Mesothelial cell of epicardium (in vitro differentiated cells): ENCODE measurements around the gene SLC44A1. TPM values are rescaled to one million over a fixed set of nuclear protein-coding genes. Genes with fewer than 3 reads are reported as not detected.

ENCODE experiments used
- DNase-seq, 2 experiments: peaks; one replicate each; pipeline ENCODE4 v3.0.0; 2021; ENCODE audit warnings: low spot score in 2 of 2; ENCODE audit not compliant: unreplicated experiment in 2 of 2
- H3K27ac Mint-ChIP-seq: 2 replicates; pipeline ENCODE4 v1.8.0; 2021; ENCODE audit warnings: mixed read lengths
- H3K27me3 Mint-ChIP-seq: 2 replicates; pipeline ENCODE4 v1.8.0; 2021; ENCODE audit warnings: low read depth, mixed read lengths
- H3K36me3 Mint-ChIP-seq: 2 replicates; pipeline ENCODE4 v1.8.0; 2021; ENCODE audit warnings: mixed read lengths
- H3K4me1 Mint-ChIP-seq: 2 replicates; pipeline ENCODE4 v1.8.0; 2021; ENCODE audit warnings: mixed read lengths
- H3K4me3 Mint-ChIP-seq: 2 replicates; pipeline ENCODE4 v1.8.0; 2021; ENCODE audit warnings: mild to moderate bottlenecking, moderate library complexity, mixed read lengths
- H3K9me3 Mint-ChIP-seq: 2 replicates; pipeline ENCODE4 v1.8.0; 2021; ENCODE audit warnings: mixed read lengths
- CTCF ChIP-seq: fragments of 200-600 bp; sonication (generic); IDR thresholded peaks from one replicate; pipeline ENCODE4 v1.5.0; 2021; ENCODE audit warnings: antibody characterized with exemption; ENCODE audit not compliant: unreplicated experiment
- total RNA-seq: library from RNA; stranded (reverse); gene quantifications from 3 replicates; pipeline ENCODE4 v1.2.1, GENCODE V29; 2021

Gene SLC44A1
- total RNA-seq, 1 donor from 2014 or later, result 49.0 TPM

GRCh38 chr9:105485131-105485530 is 240.7 kb downstream of the SLC44A1 start:
- H3K4me3 Mint-ChIP-seq, result no peak overlapping the region
- no peaks in the 10 kb centered on the region for H3K4me1 Mint-ChIP-seq
- H3K9me3 Mint-ChIP-seq, result no peaks in the 10 kb centered on the region
- no peak for TF ChIP-seq CTCF
- no peak for DNase-seq
- no peak overlapping the region for H3K27ac Mint-ChIP-seq
- H3K36me3 Mint-ChIP-seq, result peaks cover 7% of the 10 kb centered on the region
- no peaks in the 10 kb centered on the region for H3K27me3 Mint-ChIP-seq

Other genes with a start within 250 kb of the SLC44A1 start
- 9.1 to 11.0 TPM (median 10.6 TPM) in 3 replicates for gene FSD1L, start 203.4 kb downstream of the SLC44A1 start, total RNA-seq